GM19452 (cell line): ENCODE measurements around the gene LDLRAD4.

Experiments used
- ATAC-seq: cut with Tn5 transposase; IDR thresholded peaks from one replicate; pipeline ENCODE4 v1.9.1; 2021; ENCODE audit not compliant: unreplicated experiment

LDLRAD4 gene

DNA sequence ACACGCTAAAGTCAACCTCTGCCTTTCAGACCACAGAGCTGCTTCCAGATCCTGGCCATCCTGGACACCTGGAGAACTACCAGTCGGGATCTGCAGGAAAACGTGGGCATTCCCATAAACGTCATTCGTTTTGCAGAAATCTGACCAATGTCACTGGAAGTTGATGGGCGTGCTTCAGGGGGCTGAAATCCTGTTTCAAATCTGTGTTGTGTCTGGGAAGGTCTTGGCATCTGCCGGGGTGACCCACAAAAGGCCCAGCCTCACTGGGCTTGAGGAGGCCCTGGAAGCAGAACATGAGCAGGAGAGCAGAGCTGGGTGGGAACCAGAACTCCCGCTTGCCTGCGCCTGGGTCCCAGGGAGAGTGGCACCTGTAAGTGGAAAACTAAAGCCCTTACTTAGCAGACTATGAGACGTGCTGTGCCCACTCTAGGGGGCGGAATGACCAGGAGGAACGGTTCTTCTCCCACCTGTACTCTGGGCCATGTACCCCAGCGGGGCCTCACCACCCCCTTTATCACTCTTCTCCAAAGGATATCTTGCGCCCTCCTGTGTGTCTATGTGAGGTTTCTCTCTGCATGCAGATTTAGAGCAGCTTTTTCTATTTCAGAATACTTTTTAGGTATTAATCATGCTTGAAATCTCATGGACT lies 306.9 kb downstream of the LDLRAD4 start:
- no peak for ATAC-seq

- no peak for ATAC-seq
Measured at GRCh38 chr18:13526519-13526918, 308.0 kb downstream of the LDLRAD4 start.

GRCh38 chr18:13527256-13527655 lies 308.7 kb downstream of the LDLRAD4 start:
- no peak for ATAC-seq

GRCh38 chr18:13527730-13528129 lies 309.2 kb downstream of the LDLRAD4 start:
- ATAC-seq = no peak

- no peak for ATAC-seq
Measured at GRCh38 chr18:13528739-13529392, 310.3 kb downstream of the LDLRAD4 start.

DNA sequence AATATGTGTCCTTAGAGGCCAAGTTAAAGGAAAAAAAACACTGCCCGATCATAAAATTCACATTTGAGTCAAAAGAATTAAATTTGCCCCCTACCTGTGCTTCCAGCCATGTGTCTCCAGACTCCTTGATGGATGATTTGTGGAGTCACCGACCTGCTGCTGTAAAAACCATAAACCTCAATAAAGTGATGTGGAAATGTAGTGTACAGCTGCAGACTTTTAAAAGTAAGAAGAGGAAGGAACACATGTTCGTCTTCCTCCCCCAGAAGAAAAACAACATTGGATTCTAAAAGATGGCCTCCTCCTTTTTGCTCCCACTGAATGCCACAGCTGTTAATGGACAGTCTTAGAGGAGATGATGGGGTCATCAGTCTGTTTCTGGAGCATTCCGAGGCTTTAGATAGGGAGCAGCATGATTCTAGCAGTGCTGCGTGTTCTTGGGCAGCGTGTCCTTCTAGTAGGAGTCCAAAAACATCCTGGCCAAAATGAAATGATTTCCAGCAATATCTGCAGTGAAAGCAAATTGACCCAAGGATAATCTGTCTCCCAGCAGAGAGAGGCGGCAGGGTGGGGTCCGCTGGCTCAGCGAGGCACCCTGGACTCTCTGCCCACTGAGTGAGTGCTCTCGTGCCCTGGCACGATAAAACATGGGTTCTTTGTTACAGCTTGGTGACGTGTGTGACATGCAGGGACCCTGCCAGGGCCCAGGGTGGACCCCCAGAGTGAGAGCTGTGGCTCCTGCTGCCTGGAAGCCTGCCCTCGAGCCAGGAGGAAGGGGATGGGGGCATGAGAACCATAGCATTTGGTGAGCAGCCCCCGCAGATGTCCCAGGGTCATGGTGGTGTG lies 311.7 kb downstream of the LDLRAD4 start:
- ATAC-seq = no peak

DNA sequence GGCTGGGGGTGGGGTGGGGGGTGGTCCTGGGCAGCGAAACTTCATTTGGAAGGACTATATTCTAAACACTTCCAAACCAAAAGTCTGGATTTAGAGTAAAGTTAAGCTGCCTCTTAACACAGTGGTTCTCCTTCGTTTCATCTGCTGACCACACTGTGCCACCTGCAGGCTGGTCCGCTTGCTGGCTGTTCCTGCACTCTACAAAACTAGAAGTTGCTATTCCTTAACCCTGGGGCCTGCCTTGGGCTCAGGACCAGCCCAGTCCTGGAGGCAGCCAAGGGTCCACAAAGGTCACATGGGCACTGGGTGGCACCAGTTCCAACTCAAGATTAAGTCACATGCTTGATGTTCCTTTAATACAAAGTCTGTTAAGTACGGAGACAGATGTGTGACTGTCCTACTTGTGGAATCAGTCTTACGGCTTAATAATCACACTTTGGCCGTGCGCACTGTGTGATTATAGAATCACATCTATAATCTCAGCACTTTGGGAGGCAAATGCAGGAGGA lies 312.4 kb downstream of the LDLRAD4 start:
- no peak for ATAC-seq

DNA sequence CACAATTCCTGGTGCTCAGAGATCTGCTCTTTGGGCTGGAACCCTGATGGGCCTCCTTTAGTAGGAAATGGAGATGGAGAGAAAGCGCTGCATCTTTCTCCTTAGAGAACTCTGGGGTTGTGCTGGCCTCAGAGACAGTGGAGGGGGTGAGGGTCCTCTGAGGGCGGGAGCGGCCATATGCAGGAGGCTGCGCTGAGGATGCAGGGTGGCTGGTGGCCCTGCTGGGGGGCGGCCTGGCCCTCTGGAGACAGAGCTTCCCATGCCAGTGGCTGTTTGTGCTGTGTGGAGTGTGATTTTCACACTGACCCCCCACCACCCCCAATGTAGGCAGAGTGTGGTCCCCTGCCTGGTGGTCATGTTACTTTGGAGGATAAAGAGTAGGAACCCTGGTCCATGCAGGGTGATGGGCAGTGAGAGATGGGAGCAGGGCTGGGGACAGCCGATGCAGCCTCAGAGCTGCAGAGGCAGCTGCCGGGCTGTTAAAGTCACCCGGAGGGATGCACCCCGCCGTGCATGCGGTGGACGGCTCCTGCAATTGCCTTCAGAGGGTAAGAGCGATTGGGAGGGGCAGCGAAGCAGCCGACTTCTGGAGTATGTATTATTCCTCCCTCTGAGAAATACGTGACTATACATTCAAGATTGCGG lies 313.2 kb downstream of the LDLRAD4 start:
- no peak for ATAC-seq

DNA sequence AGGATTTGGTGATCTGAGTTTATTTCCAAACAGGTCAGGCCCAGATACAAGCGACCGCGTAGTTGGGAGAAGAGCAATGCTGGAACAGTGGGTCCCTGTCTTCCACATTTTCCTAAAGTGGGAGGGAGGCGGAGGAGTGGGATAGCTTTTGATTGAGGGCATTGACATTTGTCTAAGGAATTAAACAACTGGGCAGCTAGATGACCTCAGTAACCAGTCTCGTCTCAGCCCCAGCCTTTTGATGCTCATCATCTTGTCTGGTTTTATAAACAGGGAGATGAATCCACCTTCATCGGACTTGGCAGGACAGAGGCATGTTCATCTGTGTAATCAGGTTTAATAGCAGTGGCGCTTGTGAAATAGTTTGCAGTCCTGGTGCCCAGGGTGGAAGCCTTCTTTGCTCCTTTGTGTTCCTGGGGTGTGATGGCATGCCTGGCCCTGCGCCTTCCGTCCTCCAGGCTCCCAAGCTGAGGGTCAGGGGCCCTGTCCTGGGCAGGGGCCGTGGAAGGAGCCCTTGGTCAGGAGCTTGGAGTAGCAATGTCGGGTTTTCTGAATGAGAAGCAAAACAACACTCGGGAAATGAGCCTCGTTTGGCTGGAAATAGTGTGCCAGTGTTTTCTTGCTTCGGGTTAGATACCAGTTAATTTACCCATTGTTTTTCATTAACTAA lies 314.0 kb downstream of the LDLRAD4 start:
- ATAC-seq = no peak

GRCh38 chr18:13534631-13535030 lies 316.1 kb downstream of the LDLRAD4 start:
- no peak for ATAC-seq

DNA sequence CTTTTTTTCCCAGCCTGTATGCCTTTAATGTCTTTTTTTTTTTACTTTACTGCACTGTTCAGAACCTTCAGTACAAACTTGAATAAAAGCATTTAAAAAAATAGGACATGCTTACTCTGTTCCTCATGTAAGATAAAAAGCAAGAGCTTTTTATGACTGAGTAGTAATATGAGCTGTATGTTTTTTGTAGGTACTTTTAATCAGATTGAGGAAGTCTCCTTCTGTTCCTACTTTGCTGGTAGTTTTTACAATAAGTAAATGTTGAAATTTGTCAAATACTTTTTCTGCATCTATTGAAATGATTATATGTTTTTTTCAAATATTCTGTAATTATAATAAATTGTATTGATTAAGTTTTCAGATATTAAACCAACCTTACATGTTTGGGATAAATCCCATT lies 318.0 kb downstream of the LDLRAD4 start:
- ATAC-seq = no peak

DNA sequence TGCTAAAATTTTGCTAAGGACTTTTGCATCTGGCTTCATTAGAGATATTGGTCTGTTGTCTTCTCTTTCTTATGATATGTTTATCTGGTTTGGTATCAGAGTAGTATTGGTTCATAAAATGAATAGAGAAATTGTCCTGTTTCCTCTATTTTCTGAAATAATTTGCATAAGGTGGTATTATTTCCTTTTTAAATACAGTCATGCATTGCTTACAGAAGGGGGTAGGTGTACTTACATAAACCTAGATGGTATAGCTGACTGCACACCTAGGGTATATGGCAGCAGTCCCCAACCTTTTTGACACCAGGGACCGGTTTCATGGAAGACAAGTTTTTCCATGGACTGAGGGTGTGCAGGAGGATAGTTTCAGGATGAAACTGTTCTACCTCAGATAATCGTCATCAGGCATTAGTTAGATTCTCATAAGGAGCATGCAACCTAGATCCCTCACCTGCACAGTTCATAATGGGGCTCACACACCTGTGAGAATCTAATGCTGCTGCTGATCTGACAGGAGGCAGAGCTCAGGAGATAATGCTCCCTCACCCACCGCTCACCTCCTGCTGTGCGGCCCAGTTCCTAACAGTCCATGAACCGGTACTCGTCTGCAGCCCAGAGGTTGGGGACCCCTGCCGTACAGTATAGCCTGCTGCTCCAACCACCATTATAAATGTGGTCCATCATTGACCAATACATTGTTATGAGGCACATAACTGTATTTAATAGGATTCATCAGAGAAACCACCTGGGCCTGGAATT lies 318.6 kb downstream of the LDLRAD4 start:
- ATAC-seq = no peak

GRCh38 chr18:13538630-13539029 lies 320.1 kb downstream of the LDLRAD4 start:
- no peak for ATAC-seq

GRCh38 chr18:13539050-13539449 lies 320.5 kb downstream of the LDLRAD4 start:
- no peak for ATAC-seq

DNA sequence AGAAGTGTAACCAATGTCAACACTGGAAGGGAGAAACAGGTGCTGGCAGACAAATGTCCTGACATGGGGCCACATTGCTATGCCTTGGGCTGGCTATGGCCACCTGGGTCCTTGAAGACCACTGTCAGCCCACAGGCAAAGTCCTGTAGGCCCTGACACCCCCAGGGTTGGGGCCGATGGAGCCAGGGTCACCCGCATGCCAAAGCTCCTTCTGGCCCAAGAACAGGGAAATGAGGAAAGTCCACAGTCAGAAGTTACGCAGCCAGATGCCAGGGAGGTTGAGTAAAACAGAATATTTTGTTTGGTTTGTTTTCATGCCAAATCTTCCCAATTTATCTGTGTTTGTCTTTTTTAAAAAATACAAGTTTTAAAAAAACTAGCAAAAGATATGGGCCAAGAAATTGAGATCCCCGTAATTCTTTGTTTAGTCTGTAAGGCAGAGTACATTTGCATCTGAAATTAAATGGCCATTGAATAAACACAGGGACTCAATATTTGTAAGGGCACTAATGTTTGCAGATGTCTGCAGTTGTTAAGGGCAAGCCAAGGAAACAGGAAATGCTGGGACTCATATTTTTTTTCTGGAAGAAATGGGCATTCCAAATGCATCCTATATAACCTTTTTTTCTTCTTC lies 321.4 kb downstream of the LDLRAD4 start:
- no peak for ATAC-seq

GRCh38 chr18:13540477-13541182 lies 322.1 kb downstream of the LDLRAD4 start:
- no peak for ATAC-seq

DNA sequence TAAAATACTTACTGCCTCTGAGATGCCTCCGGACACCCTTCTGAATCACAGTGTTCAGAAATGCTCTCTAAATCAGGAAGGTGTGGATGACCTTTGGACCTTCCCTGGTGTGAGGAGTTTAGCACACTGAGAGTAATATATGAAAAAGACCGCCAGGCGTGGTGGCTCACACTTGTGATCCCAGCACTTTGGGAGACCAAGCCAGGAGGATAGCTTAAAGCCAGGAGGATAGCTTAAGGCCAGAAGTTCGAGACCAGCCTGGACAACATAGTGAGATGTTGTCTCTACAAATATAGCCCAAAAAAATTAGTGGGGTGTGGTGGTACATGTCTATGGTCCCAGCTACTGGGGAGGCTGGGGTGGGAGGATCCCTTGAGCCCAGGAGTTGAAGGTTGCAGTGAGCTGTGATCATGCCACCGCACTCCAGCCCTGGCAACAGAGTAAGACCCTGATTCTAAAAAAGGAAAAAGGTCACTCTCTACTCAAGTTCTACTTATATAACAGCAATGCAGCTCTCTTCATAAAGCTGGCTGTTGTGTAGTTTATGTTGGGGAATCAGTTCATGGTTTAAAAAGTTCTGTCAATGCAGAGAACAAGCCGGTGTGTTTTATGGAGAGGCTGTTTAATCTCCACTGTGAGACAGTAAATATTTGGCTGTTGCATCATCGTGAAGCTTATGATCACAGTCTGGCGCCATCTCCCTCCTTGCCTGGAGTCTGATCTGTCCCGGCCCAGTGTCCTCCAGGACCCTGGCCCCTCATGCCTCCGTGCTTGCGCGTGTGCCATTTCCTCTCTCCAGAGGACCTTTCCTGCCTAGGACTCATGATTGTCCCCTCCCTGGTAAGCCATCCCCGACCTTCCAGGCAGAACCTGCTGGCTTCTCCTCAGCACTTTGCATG lies 323.3 kb downstream of the LDLRAD4 start:
- ATAC-seq = no peak

DNA sequence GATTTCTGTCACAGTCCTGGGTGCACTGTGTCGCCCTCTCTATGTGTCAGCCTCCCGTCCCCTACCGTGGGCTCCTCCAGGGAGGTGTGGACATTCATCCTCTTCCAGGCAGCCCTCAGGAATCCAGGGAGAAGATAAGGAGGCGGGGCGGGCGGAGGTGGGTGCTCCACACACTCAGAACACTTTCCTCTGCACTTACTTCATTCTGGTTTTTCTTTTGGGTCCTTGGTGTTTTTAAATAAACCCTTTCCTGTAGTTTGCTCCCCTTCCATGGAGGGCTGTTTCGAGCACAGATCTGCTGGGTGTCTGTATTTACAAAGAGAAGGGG lies 323.9 kb downstream of the LDLRAD4 start:
- no peak for ATAC-seq
